Dermis microvascular lymphatic vessel endothelial cell (primary cell): ENCODE data around the gene ERICH2. TPM values are rescaled to one million over a fixed set of nuclear protein-coding genes. Genes with fewer than 3 reads are reported as not detected.
A peak's percentile ranks its signal among the peaks of the same experiment; 100 is the strongest.
"Not testable (repeated sequence)": the region's sequence is repeated elsewhere in the genome, so short reads cannot be mapped to it uniquely, and the experiment has no call there.

ENCODE experiments used
- DNase-seq, 2 donors: peaks; one replicate each; pipeline versions ENCODE4 v3.0.0 to v3.0.0-alpha.2; 2010; ENCODE audit warnings: low read depth in 2 of 2
- total RNA-seq: library from RNA; depleted of rRNA; stranded (reverse); fragments of >200 nt; gene quantifications from 2 replicates; pipeline ENCODE4 v1.2.1, GENCODE V29; 2014

Gene ERICH2
- not detected in 2 replicates for total RNA-seq

- peak in 1 of 2 donors; percentile 26 for DNase-seq
Observed at GRCh38 chr2:170770008-170770605, at the start of gene ERICH2. TSS of gene ERICH2 (plus strand) at chr2:170770378. CDS start at chr2:170770682, 304 bp downstream.

GRCh38 chr2:170721678-170722077, 48.5 kb upstream of the ERICH2 start:
- no peak for DNase-seq

GRCh38 chr2:170722301-170722700, 47.9 kb upstream of the ERICH2 start:
- no peak for DNase-seq

- DNase-seq, result no peak
Observed at GRCh38 chr2:170723446-170723958, 46.7 kb upstream of the ERICH2 start.

GRCh38 chr2:170733798-170734600, 36.2 kb upstream of the ERICH2 start:
- DNase-seq, result no peak

GRCh38 chr2:170734601-170735000, 35.6 kb upstream of the ERICH2 start:
- not testable (repeated sequence) for DNase-seq

GRCh38 chr2:170736628-170737027, 33.5 kb upstream of the ERICH2 start:
- DNase-seq, result no peak

- no peak for DNase-seq
Observed at GRCh38 chr2:170737406-170737805, 32.8 kb upstream of the ERICH2 start.

- no peak for DNase-seq
Observed at GRCh38 chr2:170737821-170738220, 32.4 kb upstream of the ERICH2 start.

GRCh38 chr2:170739048-170739447, 31.1 kb upstream of the ERICH2 start:
- DNase-seq, result no peak

- no peak for DNase-seq
Observed at GRCh38 chr2:170739507-170740046, 30.6 kb upstream of the ERICH2 start.

GRCh38 chr2:170740660-170741059, 29.5 kb upstream of the ERICH2 start:
- no peak for DNase-seq

GRCh38 chr2:170742000-170742399, 28.2 kb upstream of the ERICH2 start:
- no peak for DNase-seq

GRCh38 chr2:170742896-170743529, 27.2 kb upstream of the ERICH2 start:
- DNase-seq, result no peak

- no peak for DNase-seq
Observed at GRCh38 chr2:170743530-170744239, 26.5 kb upstream of the ERICH2 start.

- DNase-seq, result no peak
Observed at GRCh38 chr2:170744248-170745002, 25.8 kb upstream of the ERICH2 start.

- peak in 1 of 2 donors; percentile 2 for DNase-seq
Observed at GRCh38 chr2:170745305-170745704, 24.9 kb upstream of the ERICH2 start.

GRCh38 chr2:170747921-170748320, 22.3 kb upstream of the ERICH2 start:
- no peak for DNase-seq

- not testable (repeated sequence) for DNase-seq
Observed at GRCh38 chr2:170751555-170751954, 18.6 kb upstream of the ERICH2 start.

- DNase-seq, result no peak
Observed at GRCh38 chr2:170761572-170761971, 8.6 kb upstream of the ERICH2 start.

GRCh38 chr2:170762760-170763159, 7.4 kb upstream of the ERICH2 start:
- DNase-seq, result no peak
